Dendritic cell treated with granulocyte-macrophage colony-stimulating factor and Interleukin-4, amounts not matched to agents 40 ng/mL and 50 ng/mL, for 4 days (primary cell): ENCODE data around the gene EPPIN.

Experiments
- H3K27ac Mint-ChIP-seq: one replicate; pipeline ENCODE4 v1.8.0; 2022; ENCODE audit warnings: mild to moderate bottlenecking, mixed read lengths
- H3K27me3 Mint-ChIP-seq: one replicate; pipeline ENCODE4 v1.8.0; 2022; ENCODE audit warnings: mild to moderate bottlenecking, mixed read lengths
- H3K36me3 Mint-ChIP-seq: one replicate; pipeline ENCODE4 v1.8.0; 2022; ENCODE audit warnings: low read depth, mixed read lengths
- H3K4me1 Mint-ChIP-seq: one replicate; pipeline ENCODE4 v1.8.0; 2022; ENCODE audit warnings: low read depth, mixed read lengths
- H3K4me3 Mint-ChIP-seq: one replicate; pipeline ENCODE4 v1.8.0; 2022; ENCODE audit warnings: mild to moderate bottlenecking, moderate library complexity, mixed read lengths
- H3K9me3 Mint-ChIP-seq: one replicate; pipeline ENCODE4 v1.8.0; 2022; ENCODE audit warnings: mixed read lengths
- intact Hi-C: fragments of 100-400 bp; cut with micrococcal nuclease; formaldehyde crosslinking; loops from one replicate; pipeline ENCODE4 v1.15.0; 2022

The EPPIN gene

GRCh38 chr20:45564760-45565276 lies 17.6 kb upstream of the EPPIN start:
- Mint-ChIP-seq H3K4me3 (no peak overlapping the region), H3K27me3 (peaks cover 17% of the 10 kb centered on the region), H3K36me3 (no peaks in the 10 kb centered on the region), H3K27ac (no peak overlapping the region), H3K4me1 (no peaks in the 10 kb centered on the region), H3K9me3 (no peaks in the 10 kb centered on the region)
- intact Hi-C loops = no loop called here

DNA sequence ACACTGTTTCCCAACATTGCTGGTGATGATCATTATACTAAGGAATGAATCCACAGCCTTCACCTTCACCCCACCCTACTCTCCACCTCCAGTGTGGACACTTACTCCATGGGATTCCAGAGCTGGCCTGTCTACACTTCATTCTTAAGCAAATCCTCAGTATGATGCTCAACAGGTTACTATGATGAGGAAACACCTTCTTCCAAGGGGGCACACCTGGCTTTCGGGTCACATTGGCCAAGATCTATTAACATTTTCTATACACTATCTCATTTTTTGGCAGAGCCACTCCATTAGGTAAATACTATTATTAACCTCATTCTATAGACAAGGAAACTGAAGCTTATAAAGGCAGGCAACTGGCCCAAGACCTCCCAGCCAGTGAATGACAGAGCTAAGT lies 8.0 kb upstream of the EPPIN start:
- intact Hi-C loops = no loop called here
- H3K27me3 Mint-ChIP-seq = peaks cover 12% of the 10 kb centered on the region
- no peak overlapping the region for H3K27ac Mint-ChIP-seq
- no peaks in the 10 kb centered on the region for H3K9me3 Mint-ChIP-seq
- H3K4me3 Mint-ChIP-seq = no peak overlapping the region
- H3K4me1 Mint-ChIP-seq = no peaks in the 10 kb centered on the region
- H3K36me3 Mint-ChIP-seq = no peaks in the 10 kb centered on the region

DNA sequence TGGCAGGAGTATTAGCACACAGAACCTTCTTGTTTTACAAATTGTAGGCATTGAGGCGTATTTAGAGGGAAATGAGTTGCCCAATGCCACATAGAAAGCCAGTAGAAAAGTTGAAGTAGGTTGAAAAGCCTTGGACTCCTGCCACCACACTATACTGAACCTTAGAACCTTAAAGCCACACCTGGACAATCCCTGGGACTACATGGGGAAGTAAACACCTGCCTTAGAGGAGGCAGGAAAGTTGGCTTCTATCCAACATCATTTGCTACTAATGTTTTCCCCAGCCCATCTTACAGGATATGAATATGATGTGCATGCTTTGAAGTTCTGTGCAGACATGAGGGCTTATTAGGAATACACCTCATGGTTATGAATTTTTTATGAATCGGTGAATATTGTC lies 5.3 kb upstream of the EPPIN start:
- Mint-ChIP-seq H3K9me3 (no peaks in the 10 kb centered on the region), H3K36me3 (no peaks in the 10 kb centered on the region), H3K27me3 (peaks cover 18% of the 10 kb centered on the region), H3K27ac (no peak overlapping the region), H3K4me3 (no peak overlapping the region), H3K4me1 (no peaks in the 10 kb centered on the region)
- intact Hi-C loops = no loop called here

DNA sequence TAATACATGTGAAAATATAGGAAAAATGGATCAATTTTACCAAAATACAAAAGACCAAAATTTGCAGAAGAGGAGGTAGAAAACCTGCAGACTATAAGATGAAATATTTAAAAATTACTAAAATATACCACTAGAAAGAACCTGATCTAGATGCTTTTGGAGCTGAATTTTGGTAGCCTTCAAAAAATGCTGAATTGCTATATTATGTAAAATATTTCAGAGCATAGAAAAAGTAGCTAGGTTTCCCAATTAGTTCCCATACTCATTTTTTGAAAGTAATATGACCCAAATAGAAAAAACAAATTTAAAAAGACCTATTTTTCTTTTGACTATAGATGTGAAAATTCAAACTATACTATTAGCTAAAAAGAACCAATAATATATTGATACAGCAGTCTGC lies 3.6 kb upstream of the EPPIN start:
- intact Hi-C loops = no loop called here
- no peak overlapping the region for H3K4me3 Mint-ChIP-seq

DNA sequence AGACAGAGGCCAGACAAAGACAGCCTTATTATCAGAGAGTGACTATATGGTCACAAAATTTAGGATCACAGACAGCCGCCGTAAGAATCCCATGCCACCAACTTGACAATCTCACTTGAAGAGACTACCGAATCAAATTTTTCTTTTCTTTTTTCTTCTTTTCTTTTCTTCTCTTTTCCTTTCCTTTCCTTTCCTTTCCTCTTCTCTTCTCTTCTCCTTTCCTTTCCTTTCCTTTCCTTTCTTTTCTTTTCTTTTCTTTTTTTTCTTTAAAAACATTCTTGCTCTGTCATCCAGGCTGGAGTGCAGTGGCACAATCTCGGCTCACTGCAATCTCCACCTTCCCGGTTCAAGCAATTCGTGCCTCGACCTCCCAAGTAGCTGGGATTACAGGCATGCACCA lies 1.2 kb upstream of the EPPIN start:
- Mint-ChIP-seq H3K4me3 (no peak overlapping the region), H3K4me1 (no peaks in the 10 kb centered on the region), H3K36me3 (no peaks in the 10 kb centered on the region), H3K27me3 (peaks cover 19% of the 10 kb centered on the region), H3K27ac (no peak overlapping the region), H3K9me3 (no peaks in the 10 kb centered on the region)
- intact Hi-C loops = no loop called here

More for the DNA sequence above, 3.6 kb upstream of the EPPIN start:
- Mint-ChIP-seq H3K36me3 (no peaks in the 10 kb centered on the region), H3K27me3 (peaks cover 19% of the 10 kb centered on the region), H3K27ac (no peak overlapping the region), H3K9me3 (no peaks in the 10 kb centered on the region), H3K4me1 (no peaks in the 10 kb centered on the region)

DNA sequence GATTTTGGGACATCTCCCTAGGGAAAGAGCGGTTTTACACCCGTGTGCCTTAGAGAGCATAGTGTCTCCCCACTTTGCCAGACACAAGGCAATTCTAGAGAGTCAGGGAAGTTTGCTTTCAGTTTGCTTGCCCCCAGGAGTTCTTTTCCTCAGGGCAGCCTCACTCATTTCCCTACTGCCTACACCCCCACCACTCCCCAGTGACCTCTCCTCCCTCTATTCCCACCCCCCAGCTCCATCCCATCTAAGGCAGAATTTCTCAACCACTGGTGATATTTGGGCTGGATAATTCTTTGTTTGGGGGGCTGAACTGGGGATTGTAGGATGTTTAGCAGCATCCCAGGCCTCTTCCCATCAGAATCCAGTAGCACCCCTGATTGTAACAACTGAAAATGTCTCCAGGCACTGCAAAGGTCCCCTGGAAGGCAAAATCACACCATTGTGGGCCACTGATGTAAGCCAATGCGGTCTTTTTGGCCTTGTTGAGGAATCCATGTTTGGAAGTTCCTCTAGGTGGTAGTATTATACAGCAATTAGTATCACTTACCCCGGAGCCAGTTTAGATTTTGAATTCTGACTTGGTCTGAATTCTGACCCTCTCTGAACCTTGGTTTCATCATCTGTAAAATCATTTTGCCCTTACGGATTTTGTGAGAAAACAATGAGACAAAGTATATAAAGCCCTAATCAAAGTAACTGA lies 1.3 kb downstream of the EPPIN start:
- intact Hi-C loops = loop anchor here (2.0 kb wide), 1 partner anchor 225 kb away; no protein-coding TSS in a partner anchor
- Mint-ChIP-seq H3K4me3 (no peak overlapping the region), H3K27ac (no peak overlapping the region), H3K27me3 (peaks cover 21% of the 10 kb centered on the region), H3K36me3 (no peaks in the 10 kb centered on the region), H3K9me3 (no peaks in the 10 kb centered on the region), H3K4me1 (no peaks in the 10 kb centered on the region)

DNA sequence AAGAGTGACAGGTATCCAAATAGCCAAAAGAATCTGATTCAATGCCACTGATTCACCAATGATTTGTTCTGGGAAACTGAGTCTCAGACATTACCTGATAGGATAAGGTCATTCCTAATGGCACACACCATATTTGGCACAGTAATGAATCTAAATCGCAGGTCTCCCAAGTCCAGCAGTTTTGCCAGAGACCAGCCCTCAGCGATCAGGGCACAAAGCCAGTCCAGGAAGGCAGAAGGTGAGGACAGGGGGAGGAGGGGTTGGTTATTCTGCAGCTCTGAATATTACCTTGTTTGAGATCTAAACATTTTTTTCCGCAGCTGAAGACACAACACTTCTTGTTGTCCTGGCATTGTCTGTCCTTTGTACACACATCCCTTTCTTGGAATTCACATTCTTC lies 1.9 kb downstream of the EPPIN start:
- no peak overlapping the region for H3K27ac Mint-ChIP-seq
- no peaks in the 10 kb centered on the region for H3K36me3 Mint-ChIP-seq
- H3K4me1 Mint-ChIP-seq = no peaks in the 10 kb centered on the region
- H3K9me3 Mint-ChIP-seq = no peaks in the 10 kb centered on the region
- intact Hi-C loops = no loop called here
- H3K27me3 Mint-ChIP-seq = peaks cover 20% of the 10 kb centered on the region
- H3K4me3 Mint-ChIP-seq = no peak overlapping the region

DNA sequence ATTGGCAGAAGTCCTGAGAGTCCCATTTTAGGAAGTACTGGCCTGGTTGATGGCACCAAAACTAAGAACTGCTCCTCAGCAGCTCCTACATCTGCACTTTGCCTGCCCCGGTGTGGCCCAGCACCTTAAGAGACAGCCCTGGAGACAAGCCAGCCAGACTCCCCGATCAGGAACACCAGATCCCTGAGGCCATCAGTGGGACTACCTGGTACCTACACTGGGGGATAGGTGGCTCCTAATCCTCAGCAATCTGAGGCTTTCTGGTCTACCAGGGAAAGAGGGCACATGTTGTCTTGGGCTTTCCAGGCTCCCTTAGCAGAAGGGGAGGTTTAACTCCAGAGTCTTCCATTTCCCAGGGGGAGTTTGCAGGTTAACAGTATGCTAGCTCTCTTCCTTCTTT lies 7.8 kb downstream of the EPPIN start, which contains the start of gene WFDC6:
Gene WFDC6, minus strand, starts transcription at position 101 of the 400 bp plus-strand sequence. Its CDS starts 75 bp downstream, at position 26.
- Mint-ChIP-seq H3K36me3 (no peaks in the 10 kb centered on the region), H3K9me3 (no peaks in the 10 kb centered on the region), H3K27ac (no peak within 1 kb of the TSS), H3K4me1 (no peaks in the 10 kb centered on the region), H3K4me3 (no peak within 1 kb of the TSS), H3K27me3 (peaks cover 18% of the 10 kb centered on the region)
- intact Hi-C loops = no loop called here

GRCh38 chr20:45538209-45538799 lies 8.9 kb downstream of the EPPIN start:
- H3K27ac Mint-ChIP-seq = no peak overlapping the region
- no peaks in the 10 kb centered on the region for H3K9me3 Mint-ChIP-seq
- H3K27me3 Mint-ChIP-seq = peaks cover 15% of the 10 kb centered on the region
- no peaks in the 10 kb centered on the region for H3K4me1 Mint-ChIP-seq
- no peak overlapping the region for H3K4me3 Mint-ChIP-seq
- H3K36me3 Mint-ChIP-seq = no peaks in the 10 kb centered on the region
- intact Hi-C loops = no loop called here

- Mint-ChIP-seq H3K4me1 (peaks cover 6% of the 10 kb centered on the region), H3K9me3 (no peaks in the 10 kb centered on the region), H3K27ac (no peak overlapping the region), H3K36me3 (no peaks in the 10 kb centered on the region), H3K4me3 (no peak overlapping the region), H3K27me3 (peaks cover 27% of the 10 kb centered on the region)
- intact Hi-C loops = no loop called here
Observed at GRCh38 chr20:45527294-45527693, 19.9 kb downstream of the EPPIN start.

- no peaks in the 10 kb centered on the region for H3K9me3 Mint-ChIP-seq
- no peaks in the 10 kb centered on the region for H3K36me3 Mint-ChIP-seq
- H3K4me3 Mint-ChIP-seq = no peak overlapping the region
- H3K27ac Mint-ChIP-seq = no peak overlapping the region
- intact Hi-C loops = no loop called here
- peaks cover 23% of the 10 kb centered on the region for H3K27me3 Mint-ChIP-seq
- peaks cover 6% of the 10 kb centered on the region for H3K4me1 Mint-ChIP-seq
Observed at GRCh38 chr20:45523821-45524220, 23.4 kb downstream of the EPPIN start.

GRCh38 chr20:45518282-45518681 lies 28.9 kb downstream of the EPPIN start:
- peaks cover 21% of the 10 kb centered on the region for H3K27me3 Mint-ChIP-seq
- intact Hi-C loops = no loop called here
- H3K4me1 Mint-ChIP-seq = no peaks in the 10 kb centered on the region
- H3K9me3 Mint-ChIP-seq = no peaks in the 10 kb centered on the region
- no peak overlapping the region for H3K4me3 Mint-ChIP-seq
- H3K27ac Mint-ChIP-seq = no peak overlapping the region
- no peaks in the 10 kb centered on the region for H3K36me3 Mint-ChIP-seq

DNA sequence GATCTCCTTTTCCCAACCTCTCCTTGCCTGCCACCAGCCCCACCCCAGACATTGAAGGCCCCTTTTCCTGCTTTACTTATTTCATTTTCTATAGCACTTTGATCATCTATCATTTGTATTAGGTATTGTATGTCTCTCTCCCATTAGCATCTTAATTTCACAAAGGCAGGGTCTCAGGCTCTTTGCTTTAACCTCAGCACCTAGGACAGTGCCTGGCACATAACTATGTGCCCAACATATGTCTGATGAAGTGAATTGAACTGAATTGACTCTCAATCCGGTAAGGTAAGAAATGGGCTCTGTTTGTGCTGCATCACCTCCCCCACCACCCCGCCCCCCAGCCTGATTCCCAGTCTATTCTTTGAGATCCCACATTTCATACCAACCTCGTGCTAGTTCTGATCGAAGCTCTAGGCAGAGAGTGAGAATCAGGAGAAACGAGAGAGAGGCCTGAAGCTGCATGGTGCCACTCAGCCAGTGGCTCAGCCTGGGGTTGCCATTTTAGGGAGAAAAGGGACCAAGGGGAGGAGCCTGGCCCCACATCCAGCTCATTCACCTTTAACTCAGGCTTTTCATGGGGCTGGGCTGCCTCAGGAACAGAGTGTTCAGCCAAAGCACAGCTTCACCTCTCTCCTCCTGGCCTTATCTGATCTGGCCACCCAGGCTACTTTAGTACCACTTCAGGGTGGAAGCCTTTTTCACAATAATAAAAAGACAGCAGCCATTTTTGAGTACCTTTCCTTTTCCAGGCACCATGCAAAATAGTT lies 31.9 kb downstream of the EPPIN start, which contains the start of gene SPINT3:
Gene SPINT3, minus strand, starts transcription at position 476 of the 767 bp plus-strand sequence. Its CDS starts 14 bp downstream, at position 462.
- H3K4me1 Mint-ChIP-seq = no peaks in the 10 kb centered on the region
- H3K27ac Mint-ChIP-seq = no peak within 1 kb of the TSS
- peaks cover 26% of the 10 kb centered on the region for H3K27me3 Mint-ChIP-seq
- no peak within 1 kb of the TSS for H3K4me3 Mint-ChIP-seq
- no peaks in the 10 kb centered on the region for H3K9me3 Mint-ChIP-seq
- no peaks in the 10 kb centered on the region for H3K36me3 Mint-ChIP-seq
- intact Hi-C loops = no loop called here

DNA sequence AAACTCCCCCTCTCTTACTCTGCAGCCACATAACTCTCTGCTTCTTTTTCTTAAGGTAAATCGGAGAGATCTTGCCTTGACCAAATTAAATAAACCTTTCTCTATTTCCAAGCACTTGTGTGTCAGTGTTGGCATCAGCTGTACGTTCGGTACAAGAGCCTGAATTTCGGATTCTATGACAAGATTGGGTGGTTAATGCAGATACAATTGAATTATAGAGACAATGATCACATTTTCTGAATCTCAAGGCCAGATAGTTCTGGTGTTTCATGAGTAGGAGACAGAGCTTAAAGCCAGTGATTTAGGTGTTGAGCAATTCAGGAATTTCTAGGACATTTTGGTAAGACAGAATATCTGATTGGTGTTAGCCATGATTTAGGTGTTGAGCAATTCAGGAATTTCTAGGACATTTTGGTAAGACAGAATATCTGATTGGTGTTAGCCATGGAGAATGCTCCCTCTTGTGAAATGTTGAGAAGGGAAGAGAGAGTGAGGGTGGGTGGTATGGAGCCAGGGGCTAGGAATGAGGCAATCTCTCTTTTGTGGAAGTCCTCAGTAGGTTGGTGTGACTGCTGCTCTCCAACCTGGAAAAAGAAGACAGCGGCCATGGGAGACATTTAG lies 36.8 kb downstream of the EPPIN start:
- Mint-ChIP-seq H3K9me3 (no peaks in the 10 kb centered on the region), H3K27ac (no peak overlapping the region), H3K27me3 (peaks cover 26% of the 10 kb centered on the region), H3K36me3 (no peaks in the 10 kb centered on the region), H3K4me1 (no peaks in the 10 kb centered on the region), H3K4me3 (no peak overlapping the region)
- intact Hi-C loops = no loop called here
